Measurements from ENCODE around the gene ESR2.
"Not testable (repeated sequence)": the region's sequence is repeated elsewhere in the genome, so short reads cannot be mapped to it uniquely, and the experiment has no call there.

The ESR2 gene

GRCh38 chr14:64220056-64220455 lies 74.1 kb downstream of the ESR2 start:
- no peak for DNase-seq

- DNase-seq = no peak
Measured at GRCh38 chr14:64218344-64219240, 75.6 kb downstream of the ESR2 start.

- no peak for DNase-seq
Measured at GRCh38 chr14:64217834-64218233, 76.3 kb downstream of the ESR2 start.

- DNase-seq = no peak
Measured at GRCh38 chr14:64217308-64217707, 76.9 kb downstream of the ESR2 start.

- DNase-seq = no peak
Measured at GRCh38 chr14:64215978-64216377, 78.2 kb downstream of the ESR2 start.

GRCh38 chr14:64215274-64215673 lies 78.9 kb downstream of the ESR2 start:
- DNase-seq = no peak

GRCh38 chr14:64213853-64214570 lies 80.2 kb downstream of the ESR2 start:
- DNase-seq = no peak

GRCh38 chr14:64213086-64213485 lies 81.1 kb downstream of the ESR2 start:
- no peak for DNase-seq

- no peak for DNase-seq
Measured at GRCh38 chr14:64212666-64213065, 81.5 kb downstream of the ESR2 start.

- not testable (repeated sequence) for DNase-seq
Measured at GRCh38 chr14:64210912-64211311, 83.3 kb downstream of the ESR2 start.

- DNase-seq = no peak
Measured at GRCh38 chr14:64210216-64210615, 84.0 kb downstream of the ESR2 start.

GRCh38 chr14:64209444-64210131 lies 84.6 kb downstream of the ESR2 start:
- DNase-seq = no peak

GRCh38 chr14:64208981-64209380 lies 85.2 kb downstream of the ESR2 start:
- DNase-seq = no peak

GRCh38 chr14:64208261-64208660 lies 85.9 kb downstream of the ESR2 start:
- no peak for DNase-seq

GRCh38 chr14:64203366-64204006 lies 90.7 kb downstream of the ESR2 start:
- no peak for DNase-seq

GRCh38 chr14:64202716-64203115 lies 91.5 kb downstream of the ESR2 start:
- no peak for DNase-seq

- DNase-seq = no peak
Measured at GRCh38 chr14:64201921-64202545, 92.1 kb downstream of the ESR2 start.

GRCh38 chr14:64201296-64201695 lies 92.9 kb downstream of the ESR2 start:
- no peak for DNase-seq

- DNase-seq = no peak
Measured at GRCh38 chr14:64200170-64200569, 94.0 kb downstream of the ESR2 start.

GRCh38 chr14:64198486-64198885 lies 95.7 kb downstream of the ESR2 start:
- DNase-seq = no peak

- DNase-seq = no peak
Measured at GRCh38 chr14:64197996-64198395, 96.2 kb downstream of the ESR2 start.

- no peak for DNase-seq
Measured at GRCh38 chr14:64196814-64197411, 97.3 kb downstream of the ESR2 start.
